ENCODE data around the gene SPRING1. TPM values are rescaled to one million over a fixed set of nuclear protein-coding genes. Genes with fewer than 3 reads are reported as not detected.

The SPRING1 gene
- total and polyA plus RNA-seq, 4 donors = 41.8 to 116 (median 79.3) TPM

- TF ChIP-seq CTCF (IDR thresholded peaks at IDR 0.05; ENCODE audit: control extremely low read depth, extremely low read depth) = no peak
- WGBS, 2 donors = 71 to 75% methylated on average over 22 of the region's 22 CpGs
Measured at GRCh38 chr12:116694653-116695463, 43.0 kb downstream of the SPRING1 start.

GRCh38 chr12:116693286-116694227 lies 44.3 kb downstream of the SPRING1 start:
- Histone ChIP-seq H3K9me3 (ENCODE audit: control insufficient read depth in 4 of 4, insufficient read depth in 3 of 4, low read length in 3 of 4) (no peaks in the 10 kb centered on the region), H3K4me3 (no peak overlapping the region), H3K27ac (ENCODE audit: low read depth in 1 of 2, low read length in 1 of 2) (no peak overlapping the region), H3K4me1 (ENCODE audit: control insufficient read depth in 5 of 5, insufficient read depth in 5 of 5, low read length in 5 of 5) (peaks cover 3 to 38% (median 5%) of the 10 kb centered on the region in 5 donors), H3K9ac (ENCODE audit: insufficient read depth in 1 of 2, low read length in 2 of 2) (peak overlapping the region in 1 of 2 donors; percentile 46), H3K36me3 (ENCODE audit: control insufficient read depth in 4 of 4, insufficient read depth in 4 of 4, low read length in 4 of 4) (no peaks in the 10 kb centered on the region), H3K27me3 (ENCODE audit: control insufficient read depth in 3 of 3, insufficient read depth in 3 of 3, low read length in 2 of 3) (peaks cover 0 to 13% (median 10%) of the 10 kb centered on the region in 3 donors)
- ATAC-seq (ENCODE audit: insufficient read depth, low FRiP score) = no peak
- TF ChIP-seq CTCF (IDR thresholded peaks at IDR 0.05; ENCODE audit: control extremely low read depth, extremely low read depth) = no peak
- WGBS, 2 donors = 20 to 30% methylated on average over 34 of the region's 34 CpGs
- DNase-seq = peak; percentile 17 to 53 (median 45)

More at GRCh38 chr12:116694653-116695463, 43.0 kb downstream of the SPRING1 start:
- Histone ChIP-seq H3K27me3 (ENCODE audit: control insufficient read depth in 3 of 3, insufficient read depth in 3 of 3, low read length in 2 of 3) (peaks cover 0 to 13% (median 10%) of the 10 kb centered on the region in 3 donors), H3K27ac (ENCODE audit: low read depth in 1 of 2, low read length in 1 of 2) (no peak overlapping the region), H3K9me3 (ENCODE audit: control insufficient read depth in 4 of 4, insufficient read depth in 3 of 4, low read length in 3 of 4) (no peaks in the 10 kb centered on the region), H3K36me3 (ENCODE audit: control insufficient read depth in 4 of 4, insufficient read depth in 4 of 4, low read length in 4 of 4) (no peaks in the 10 kb centered on the region), H3K9ac (ENCODE audit: insufficient read depth in 1 of 2, low read length in 2 of 2) (no peak overlapping the region), H3K4me1 (ENCODE audit: control insufficient read depth in 5 of 5, insufficient read depth in 5 of 5, low read length in 5 of 5) (peaks cover 3 to 48% (median 9%) of the 10 kb centered on the region in 5 donors), H3K4me3 (no peak overlapping the region)
- ATAC-seq (ENCODE audit: insufficient read depth, low FRiP score) (no peak), DNase-seq (no peak)

GRCh38 chr12:116692605-116693004 lies 45.3 kb downstream of the SPRING1 start:
- TF ChIP-seq CTCF (IDR thresholded peaks at IDR 0.05; ENCODE audit: control extremely low read depth, extremely low read depth) = no peak
- ATAC-seq (ENCODE audit: insufficient read depth, low FRiP score) (no peak), DNase-seq (no peak)
- Histone ChIP-seq H3K4me1 (ENCODE audit: control insufficient read depth in 5 of 5, insufficient read depth in 5 of 5, low read length in 5 of 5) (peaks cover 0 to 28% (median 5%) of the 10 kb centered on the region in 5 donors), H3K36me3 (ENCODE audit: control insufficient read depth in 4 of 4, insufficient read depth in 4 of 4, low read length in 4 of 4) (no peaks in the 10 kb centered on the region), H3K27ac (ENCODE audit: low read depth in 1 of 2, low read length in 1 of 2) (no peak overlapping the region), H3K9me3 (ENCODE audit: control insufficient read depth in 4 of 4, insufficient read depth in 3 of 4, low read length in 3 of 4) (no peaks in the 10 kb centered on the region), H3K9ac (ENCODE audit: insufficient read depth in 1 of 2, low read length in 2 of 2) (no peak overlapping the region), H3K27me3 (ENCODE audit: control insufficient read depth in 3 of 3, insufficient read depth in 3 of 3, low read length in 2 of 3) (peaks cover 0 to 13% (median 10%) of the 10 kb centered on the region in 3 donors), H3K4me3 (no peak overlapping the region)
- WGBS, 2 donors = 29 to 44% methylated on average over 3 of the region's 3 CpGs
